Stimulated activated CD8-positive, alpha-beta memory T cell treated with anti-CD3 and anti-CD28 coated beads, Interleukin-4, amount 100 ng/mL, for 4 hours (primary cell): ENCODE data around the gene TES.
"Not testable (repeated sequence)": the region's sequence is repeated elsewhere in the genome, so short reads cannot be mapped to it uniquely, and the experiment has no call there.

Source experiments
- DNase-seq, 2 donors: peaks; one replicate each; pipeline ENCODE4 v3.0.0-alpha.2; 2020; ENCODE audit warnings: low read depth in 2 of 2, low spot score in 1 of 2

The TES gene

GRCh38 chr7:116280803-116281202, 70.5 kb downstream of the TES start:
- no peak for DNase-seq

DNA sequence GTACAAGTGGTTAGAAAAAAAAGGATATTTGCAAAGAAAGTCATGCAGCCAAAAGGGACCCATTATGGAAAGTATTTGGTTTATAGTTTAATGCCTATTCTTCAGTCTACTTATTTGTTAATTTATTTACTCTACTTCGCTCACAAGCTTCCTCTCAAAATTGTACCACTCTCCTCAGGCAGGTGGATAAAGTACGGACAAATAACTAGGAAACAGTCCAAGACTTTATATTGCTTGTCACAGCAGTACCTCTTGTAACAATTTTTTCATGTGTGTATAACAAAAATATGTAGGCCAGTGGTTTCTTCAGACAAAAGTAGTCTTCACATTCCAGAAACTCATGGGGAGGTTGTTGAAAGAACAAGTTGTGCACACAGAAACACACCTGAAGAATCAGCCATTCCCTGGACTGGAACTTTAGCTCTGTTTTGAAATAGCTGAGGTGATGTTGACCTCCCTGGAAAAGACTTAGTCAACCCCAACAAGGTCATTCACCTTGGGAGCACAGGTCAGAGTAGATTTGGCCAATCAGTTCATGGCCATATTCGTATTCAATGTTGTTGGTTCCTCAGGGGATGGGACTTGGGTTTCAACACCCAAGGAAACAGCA, 73.4 kb downstream of the TES start:
- no peak for DNase-seq

DNA sequence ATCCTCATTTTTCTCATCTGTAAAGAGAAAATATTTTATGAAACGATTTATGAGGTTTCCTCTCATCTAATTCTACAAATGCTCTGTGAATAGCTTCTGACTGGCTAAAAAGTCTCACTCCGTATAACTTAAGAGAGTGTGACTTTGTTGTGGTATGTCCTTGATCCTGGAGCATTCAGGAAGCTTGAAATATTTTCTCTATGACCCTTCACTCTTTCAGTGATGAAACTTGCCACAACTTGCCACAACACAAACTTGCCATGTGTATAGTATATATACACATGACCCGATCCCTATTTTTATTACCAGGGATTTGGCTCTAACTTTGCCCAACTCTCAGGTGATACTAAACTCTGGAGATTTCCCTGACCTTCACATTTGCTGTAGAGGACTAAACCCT, 74.1 kb downstream of the TES start:
- DNase-seq, result no peak

GRCh38 chr7:116285252-116285651, 74.9 kb downstream of the TES start:
- DNase-seq, result no peak

GRCh38 chr7:116290740-116291139, 80.4 kb downstream of the TES start:
- DNase-seq, result no peak

DNA sequence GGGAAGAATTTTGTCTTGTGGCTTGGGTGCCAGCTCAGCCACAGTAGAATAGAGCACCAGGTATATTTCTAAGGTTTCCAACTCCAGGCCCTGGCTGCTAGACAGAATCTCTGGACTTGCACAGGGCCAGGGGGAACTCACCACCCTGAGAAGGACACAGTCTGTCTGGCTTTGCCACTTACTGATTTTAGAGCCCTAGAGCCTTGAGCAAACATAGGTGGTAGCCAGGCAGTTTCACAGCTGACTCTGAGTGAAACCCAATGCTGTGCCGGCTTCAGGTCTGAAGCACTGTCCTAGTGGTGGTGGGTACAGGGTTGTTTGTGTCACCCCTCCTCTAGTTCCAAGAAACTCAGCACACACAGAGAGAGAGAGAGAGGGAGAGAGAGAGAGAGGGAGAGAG, 81.6 kb downstream of the TES start:
- no peak for DNase-seq

DNA sequence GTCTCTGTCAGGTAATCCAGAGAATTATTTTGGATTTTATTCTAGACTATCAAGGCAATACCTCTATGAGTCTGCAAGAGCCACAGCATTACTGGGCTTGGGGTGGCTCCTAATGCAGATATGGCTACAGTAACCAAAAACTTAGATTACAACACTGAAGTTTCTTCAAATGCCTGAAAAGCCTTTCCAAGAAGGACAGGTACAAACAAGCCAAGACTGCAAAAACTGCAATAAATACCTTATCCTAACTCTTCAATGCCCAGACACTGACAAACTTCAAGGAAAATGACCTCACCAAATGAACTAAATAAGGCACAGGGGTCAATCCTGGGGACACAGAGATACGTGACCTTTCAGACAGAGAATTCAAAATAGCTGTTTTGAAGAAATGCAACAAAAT, 82.0 kb downstream of the TES start:
- no peak for DNase-seq

- no peak for DNase-seq
These were observed 82.8 kb downstream of the TES start for GRCh38 chr7:116293139-116293538.

GRCh38 chr7:116293633-116294032, 83.3 kb downstream of the TES start:
- DNase-seq, result no peak

- not testable (repeated sequence) for DNase-seq
These were observed 85.6 kb downstream of the TES start for GRCh38 chr7:116295903-116296302.

GRCh38 chr7:116298055-116298454, 87.7 kb downstream of the TES start:
- DNase-seq, result no peak

DNA sequence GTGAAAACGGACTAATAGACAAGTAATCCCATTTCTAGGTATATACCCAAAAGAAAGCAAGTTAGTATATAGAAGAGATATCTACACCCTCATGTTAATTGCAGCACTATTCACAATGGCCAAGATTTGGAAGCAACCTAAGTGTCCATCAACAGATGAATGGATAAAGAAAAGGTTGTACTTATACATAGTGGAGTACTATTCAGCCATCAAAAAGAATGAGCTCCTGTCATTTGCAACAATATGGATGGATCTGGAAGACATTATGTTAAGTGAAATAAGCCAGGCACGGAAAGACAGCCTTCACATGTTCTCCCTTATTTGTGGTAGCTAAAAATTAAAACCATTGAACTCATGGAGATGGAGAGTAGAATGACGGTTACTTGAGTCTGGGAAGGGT, 88.2 kb downstream of the TES start:
- no peak for DNase-seq

GRCh38 chr7:116305485-116306408, 95.4 kb downstream of the TES start:
- DNase-seq, result no peak

- DNase-seq, result no peak
These were observed 96.2 kb downstream of the TES start for GRCh38 chr7:116306409-116307048.

DNA sequence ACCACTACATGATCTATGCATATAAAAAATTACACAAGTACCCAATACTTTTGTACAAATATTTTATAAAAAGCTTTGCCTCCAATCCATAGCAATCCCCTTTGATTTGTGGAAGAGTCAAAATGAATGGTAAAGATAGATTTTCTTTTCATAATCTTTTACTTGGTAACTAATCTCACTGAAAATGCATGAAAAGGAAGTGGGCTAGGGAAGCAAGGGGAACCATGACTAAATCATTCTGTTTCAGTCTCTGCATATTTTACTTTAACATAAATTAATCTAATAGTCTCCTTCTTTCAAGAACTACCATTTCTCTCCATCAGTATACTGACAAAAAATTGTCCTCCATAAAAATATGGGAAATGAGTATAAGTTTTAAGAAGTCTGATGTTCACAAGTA, 96.9 kb downstream of the TES start:
- no peak for DNase-seq
